ENCODE measurements around the gene NPR2. TPM values are rescaled to one million over a fixed set of nuclear protein-coding genes. Genes with fewer than 3 reads are reported as not detected.

The NPR2 gene
- total RNA-seq, 1 experiment from 2014 or later: 18.8 TPM

GRCh38 chr9:35847792-35848572 is 56.6 kb downstream of the NPR2 start:
- intact Hi-C loops (cut with micrococcal nuclease): no loop called here
- Histone ChIP-seq H3K27ac (ENCODE audit: low read depth, low read length) (no peak overlapping the region), H3K4me3 (replicated peaks in 1 of 2; ENCODE audit: low read depth in 1 of 2, low read length in 2 of 2) (no peak overlapping the region), H2AFZ (ENCODE audit: low read depth, low read length, poor library complexity, severe bottlenecking) (no peak overlapping the region), H3K27me3 (ENCODE audit: insufficient read depth, low read length) (no peaks in the 10 kb centered on the region), H3K36me3 (ENCODE audit: control insufficient read depth in 1 of 2, insufficient read depth in 2 of 2, low read length in 2 of 2) (no peaks in the 10 kb centered on the region), H3K4me1 (ENCODE audit: control insufficient read depth in 1 of 2, insufficient read depth in 2 of 2, low read length in 2 of 2) (peaks cover 0 to 13% of the 10 kb centered on the region in 2 experiments; a peak in 2 of 4 replicates), H3K79me2 (ENCODE audit: insufficient read depth, low read length) (no peaks in the 10 kb centered on the region), H3K9me3 (ENCODE audit: control insufficient read depth in 1 of 2, insufficient read depth in 1 of 2, low read depth in 1 of 2, low read length in 2 of 2) (no peaks in the 10 kb centered on the region), H3K9me2 (ENCODE audit: insufficient read depth) (no peaks in the 10 kb centered on the region), H3K4me2 (ENCODE audit: low read length) (no peak overlapping the region), H4K20me1 (ENCODE audit: insufficient read depth) (no peaks in the 10 kb centered on the region), H3K9ac (ENCODE audit: low read length) (no peak overlapping the region)
- ChIA-PET POLR2A (no interaction called here), CTCF (interaction anchor here (1.0 kb wide), 1 partner anchor 13 kb away, joined by 5 read pairs; no protein-coding TSS in a partner anchor), RAD21 (ENCODE audit: low non-redundant PET in 1 of 2, low total read pairs in 2 of 2, uncharacterized antibody in 2 of 2, unreplicated experiment in 2 of 2) (no interaction called here)
- DNase-seq (ENCODE audit: low read depth, low spot score) (no peak), ATAC-seq (no peak; the same call in 1 of the 2 replicates)
- no TSS peak for BruUV-seq (replicated peaks)
- TF ChIP-seq MAX (IDR thresholded peaks at IDR 0.05) (no peak), REST (IDR thresholded peaks at IDR 0.05; ENCODE audit: low read depth) (no peak), RAD21 (IDR thresholded peaks at IDR 0.05; ENCODE audit: low read depth) (no peak), ZFX (IDR thresholded peaks at IDR 0.05) (no peak), SRF (IDR thresholded peaks at IDR 0.05; ENCODE audit: low read depth) (no peak), YY1 (IDR thresholded peaks at IDR 0.05; ENCODE audit: extremely low read depth, insufficient replicate concordance, low read depth, low read length) (no peak), EZH2 (IDR thresholded peaks at IDR 0.05) (no peak), ELF1 (IDR thresholded peaks at IDR 0.05; ENCODE audit: borderline replicate concordance, low read depth) (no peak), CBX3 (IDR thresholded peaks at IDR 0.05; ENCODE audit: low read depth) (no peak), POLR2AphosphoS5 (IDR thresholded peaks at IDR 0.05; ENCODE audit: low read depth, low read length) (no peak), FOSL1 (IDR thresholded peaks at IDR 0.05; ENCODE audit: low read depth) (no peak)
- TF ChIP-seq, protein P1, sequence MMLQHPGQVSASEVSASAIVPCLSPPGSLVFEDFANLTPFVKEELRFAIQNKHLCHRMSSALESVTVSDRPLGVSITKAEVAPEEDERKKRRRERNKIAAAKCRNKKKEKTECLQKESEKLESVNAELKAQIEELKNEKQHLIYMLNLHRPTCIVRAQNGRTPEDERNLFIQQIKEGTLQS (IDR thresholded peaks at IDR 0.05): no peak
- TF ChIP-seq, protein P2, sequence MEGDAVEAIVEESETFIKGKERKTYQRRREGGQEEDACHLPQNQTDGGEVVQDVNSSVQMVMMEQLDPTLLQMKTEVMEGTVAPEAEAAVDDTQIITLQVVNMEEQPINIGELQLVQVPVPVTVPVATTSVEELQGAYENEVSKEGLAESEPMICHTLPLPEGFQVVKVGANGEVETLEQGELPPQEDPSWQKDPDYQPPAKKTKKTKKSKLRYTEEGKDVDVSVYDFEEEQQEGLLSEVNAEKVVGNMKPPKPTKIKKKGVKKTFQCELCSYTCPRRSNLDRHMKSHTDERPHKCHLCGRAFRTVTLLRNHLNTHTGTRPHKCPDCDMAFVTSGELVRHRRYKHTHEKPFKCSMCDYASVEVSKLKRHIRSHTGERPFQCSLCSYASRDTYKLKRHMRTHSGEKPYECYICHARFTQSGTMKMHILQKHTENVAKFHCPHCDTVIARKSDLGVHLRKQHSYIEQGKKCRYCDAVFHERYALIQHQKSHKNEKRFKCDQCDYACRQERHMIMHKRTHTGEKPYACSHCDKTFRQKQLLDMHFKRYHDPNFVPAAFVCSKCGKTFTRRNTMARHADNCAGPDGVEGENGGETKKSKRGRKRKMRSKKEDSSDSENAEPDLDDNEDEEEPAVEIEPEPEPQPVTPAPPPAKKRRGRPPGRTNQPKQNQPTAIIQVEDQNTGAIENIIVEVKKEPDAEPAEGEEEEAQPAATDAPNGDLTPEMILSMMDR (IDR thresholded peaks at IDR 0.05 in 2 of 3, conservative IDR thresholded peaks at IDR 0.05 in 1 of 3; ENCODE audit: borderline replicate concordance in 1 of 3, insufficient read depth in 1 of 3, low read depth in 2 of 3, low read length in 2 of 3): no peak
- TF ChIP-seq, protein P3, sequence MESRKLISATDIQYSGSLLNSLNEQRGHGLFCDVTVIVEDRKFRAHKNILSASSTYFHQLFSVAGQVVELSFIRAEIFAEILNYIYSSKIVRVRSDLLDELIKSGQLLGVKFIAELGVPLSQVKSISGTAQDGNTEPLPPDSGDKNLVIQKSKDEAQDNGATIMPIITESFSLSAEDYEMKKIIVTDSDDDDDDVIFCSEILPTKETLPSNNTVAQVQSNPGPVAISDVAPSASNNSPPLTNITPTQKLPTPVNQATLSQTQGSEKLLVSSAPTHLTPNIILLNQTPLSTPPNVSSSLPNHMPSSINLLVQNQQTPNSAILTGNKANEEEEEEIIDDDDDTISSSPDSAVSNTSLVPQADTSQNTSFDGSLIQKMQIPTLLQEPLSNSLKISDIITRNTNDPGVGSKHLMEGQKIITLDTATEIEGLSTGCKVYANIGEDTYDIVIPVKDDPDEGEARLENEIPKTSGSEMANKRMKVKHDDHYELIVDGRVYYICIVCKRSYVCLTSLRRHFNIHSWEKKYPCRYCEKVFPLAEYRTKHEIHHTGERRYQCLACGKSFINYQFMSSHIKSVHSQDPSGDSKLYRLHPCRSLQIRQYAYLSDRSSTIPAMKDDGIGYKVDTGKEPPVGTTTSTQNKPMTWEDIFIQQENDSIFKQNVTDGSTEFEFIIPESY (IDR thresholded peaks at IDR 0.05; ENCODE audit: extremely low read depth, insufficient replicate concordance, low read length): no peak
